Lower leg skin (tissue), 3 donors: ENCODE measurements around the gene CLDN10.

ENCODE experiments used
- POLR2A ChIP-seq, 2 donors: fragments of 450-650 bp; IDR thresholded peaks; one replicate each; pipeline ENCODE4 v1.6.1; 2016 to 2017; ENCODE audit warnings: antibody characterized with exemption in 2 of 2, mild to moderate bottlenecking in 1 of 2, moderate library complexity in 1 of 2
- TF ChIP-seq, protein P1 (sequence below), 3 donors: fragments of 450-650 bp; IDR thresholded peaks; one replicate each; pipeline ENCODE4 v1.5.1; 2016; ENCODE audit warnings: antibody characterized with exemption in 3 of 3, mild to moderate bottlenecking in 3 of 3, moderate library complexity in 2 of 3

DNA sequence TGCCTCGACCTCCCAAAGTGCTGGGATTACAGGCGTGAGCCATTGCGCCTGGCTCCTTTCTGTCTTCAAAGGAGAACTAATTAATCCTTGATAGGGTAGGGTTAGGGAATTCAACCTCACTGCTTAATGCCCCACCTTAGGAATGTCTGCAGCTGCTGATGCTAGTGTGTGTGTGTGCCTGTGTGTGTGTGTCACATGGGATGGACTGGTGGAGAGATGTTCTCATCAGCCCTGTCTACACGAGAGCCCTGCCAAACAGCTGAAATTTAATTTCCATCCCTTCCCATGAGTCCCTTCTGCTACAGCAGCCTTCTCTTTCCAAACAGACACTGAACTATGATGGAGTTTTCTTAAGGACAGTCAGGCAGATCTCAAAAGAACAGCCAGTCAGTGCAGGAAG, 46.5 kb upstream of the CLDN10 start:
- TF ChIP-seq, protein P1, sequence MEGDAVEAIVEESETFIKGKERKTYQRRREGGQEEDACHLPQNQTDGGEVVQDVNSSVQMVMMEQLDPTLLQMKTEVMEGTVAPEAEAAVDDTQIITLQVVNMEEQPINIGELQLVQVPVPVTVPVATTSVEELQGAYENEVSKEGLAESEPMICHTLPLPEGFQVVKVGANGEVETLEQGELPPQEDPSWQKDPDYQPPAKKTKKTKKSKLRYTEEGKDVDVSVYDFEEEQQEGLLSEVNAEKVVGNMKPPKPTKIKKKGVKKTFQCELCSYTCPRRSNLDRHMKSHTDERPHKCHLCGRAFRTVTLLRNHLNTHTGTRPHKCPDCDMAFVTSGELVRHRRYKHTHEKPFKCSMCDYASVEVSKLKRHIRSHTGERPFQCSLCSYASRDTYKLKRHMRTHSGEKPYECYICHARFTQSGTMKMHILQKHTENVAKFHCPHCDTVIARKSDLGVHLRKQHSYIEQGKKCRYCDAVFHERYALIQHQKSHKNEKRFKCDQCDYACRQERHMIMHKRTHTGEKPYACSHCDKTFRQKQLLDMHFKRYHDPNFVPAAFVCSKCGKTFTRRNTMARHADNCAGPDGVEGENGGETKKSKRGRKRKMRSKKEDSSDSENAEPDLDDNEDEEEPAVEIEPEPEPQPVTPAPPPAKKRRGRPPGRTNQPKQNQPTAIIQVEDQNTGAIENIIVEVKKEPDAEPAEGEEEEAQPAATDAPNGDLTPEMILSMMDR (IDR thresholded peaks at IDR 0.05) = no peak
- no peak for TF ChIP-seq POLR2A (IDR thresholded peaks at IDR 0.05)
